Fibroblast of pulmonary artery (primary cell): ENCODE results near the gene THAP2.

Source experiments
- DNase-seq: peaks from one replicate; pipeline ENCODE4 v3.0.0-alpha.2; 2010; ENCODE audit warnings: low read depth
- H3K4me3 ChIP-seq: replicated peaks from 2 replicates; pipeline ENCODE4 v1.5.1; 2011; ENCODE audit warnings: low read depth, mild to moderate bottlenecking, control low read depth, low read length, moderate library complexity
- TF ChIP-seq, protein P1 (sequence below): IDR thresholded peaks from 2 replicates; pipeline ENCODE4 v1.5.1; 2011; ENCODE audit warnings: mild to moderate bottlenecking, control low read depth, low read length, inconsistent platforms; ENCODE audit errors: missing control alignments

THAP2 gene

GRCh38 chr12:71646512-71646911 is 17.6 kb upstream of the THAP2 start:
- no peak overlapping the region for H3K4me3 ChIP-seq
- TF ChIP-seq, protein P1, sequence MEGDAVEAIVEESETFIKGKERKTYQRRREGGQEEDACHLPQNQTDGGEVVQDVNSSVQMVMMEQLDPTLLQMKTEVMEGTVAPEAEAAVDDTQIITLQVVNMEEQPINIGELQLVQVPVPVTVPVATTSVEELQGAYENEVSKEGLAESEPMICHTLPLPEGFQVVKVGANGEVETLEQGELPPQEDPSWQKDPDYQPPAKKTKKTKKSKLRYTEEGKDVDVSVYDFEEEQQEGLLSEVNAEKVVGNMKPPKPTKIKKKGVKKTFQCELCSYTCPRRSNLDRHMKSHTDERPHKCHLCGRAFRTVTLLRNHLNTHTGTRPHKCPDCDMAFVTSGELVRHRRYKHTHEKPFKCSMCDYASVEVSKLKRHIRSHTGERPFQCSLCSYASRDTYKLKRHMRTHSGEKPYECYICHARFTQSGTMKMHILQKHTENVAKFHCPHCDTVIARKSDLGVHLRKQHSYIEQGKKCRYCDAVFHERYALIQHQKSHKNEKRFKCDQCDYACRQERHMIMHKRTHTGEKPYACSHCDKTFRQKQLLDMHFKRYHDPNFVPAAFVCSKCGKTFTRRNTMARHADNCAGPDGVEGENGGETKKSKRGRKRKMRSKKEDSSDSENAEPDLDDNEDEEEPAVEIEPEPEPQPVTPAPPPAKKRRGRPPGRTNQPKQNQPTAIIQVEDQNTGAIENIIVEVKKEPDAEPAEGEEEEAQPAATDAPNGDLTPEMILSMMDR: no peak
- DNase-seq: no peak

DNA sequence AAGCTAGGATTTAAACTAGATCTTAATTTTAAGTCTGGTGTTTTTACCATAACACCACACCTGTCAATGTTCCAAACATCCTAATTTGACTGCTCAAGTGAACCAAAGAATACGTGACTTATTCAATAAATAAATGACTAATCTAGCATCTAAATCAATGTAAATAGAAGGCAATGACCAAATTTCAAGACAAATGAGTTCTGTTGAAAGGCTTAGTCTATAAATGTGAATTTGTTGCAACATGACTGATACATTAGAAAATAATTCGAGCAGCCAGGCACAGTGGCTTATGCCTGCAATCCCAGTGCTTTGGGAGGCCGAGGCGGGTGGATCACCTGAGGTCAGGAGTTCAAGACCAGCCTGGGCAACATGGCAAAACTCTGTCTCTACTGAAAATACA is 15.6 kb upstream of the THAP2 start:
- TF ChIP-seq, protein P1: no peak
- no peak for DNase-seq
- no peak overlapping the region for H3K4me3 ChIP-seq

DNA sequence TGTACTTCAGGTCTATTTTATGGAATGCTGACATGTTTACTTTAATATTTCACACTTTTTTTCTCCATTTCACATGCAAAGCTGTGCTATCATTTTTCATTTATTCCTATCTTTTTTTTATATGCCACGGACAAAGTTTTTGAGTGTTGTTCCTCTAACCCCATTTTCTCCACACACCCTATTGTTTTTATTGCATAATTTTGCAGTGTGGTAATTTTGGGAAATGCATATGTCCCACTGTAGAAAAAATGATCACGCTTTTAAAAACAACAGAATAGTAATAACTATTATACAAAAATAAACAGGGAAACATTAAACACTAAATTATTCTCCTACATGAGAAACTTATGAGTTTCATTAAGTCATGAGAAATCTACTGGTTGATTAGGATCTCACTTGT is 14.7 kb upstream of the THAP2 start:
- DNase-seq: no peak
- TF ChIP-seq, protein P1: no peak
- H3K4me3 ChIP-seq: no peak overlapping the region

DNA sequence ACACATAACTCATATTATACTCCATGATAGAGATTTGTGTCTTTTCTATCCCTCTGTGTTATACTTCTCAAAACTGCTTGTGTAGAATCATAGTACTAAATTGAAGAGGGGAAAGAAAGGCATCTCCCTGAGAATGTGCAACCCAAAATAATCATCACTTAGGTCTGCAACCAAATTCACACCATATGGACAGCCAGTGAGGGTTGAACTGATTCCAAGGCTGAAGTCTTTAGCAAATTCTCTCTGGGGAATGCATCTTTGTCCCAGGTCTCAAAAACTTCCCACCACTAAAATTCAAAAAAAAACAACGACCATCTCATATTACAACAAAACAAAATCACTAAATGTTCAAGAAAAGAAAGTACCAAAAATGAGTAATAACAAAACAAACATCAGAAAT is 11.4 kb upstream of the THAP2 start:
- DNase-seq: no peak
- no peak overlapping the region for H3K4me3 ChIP-seq
- TF ChIP-seq, protein P1: no peak

DNA sequence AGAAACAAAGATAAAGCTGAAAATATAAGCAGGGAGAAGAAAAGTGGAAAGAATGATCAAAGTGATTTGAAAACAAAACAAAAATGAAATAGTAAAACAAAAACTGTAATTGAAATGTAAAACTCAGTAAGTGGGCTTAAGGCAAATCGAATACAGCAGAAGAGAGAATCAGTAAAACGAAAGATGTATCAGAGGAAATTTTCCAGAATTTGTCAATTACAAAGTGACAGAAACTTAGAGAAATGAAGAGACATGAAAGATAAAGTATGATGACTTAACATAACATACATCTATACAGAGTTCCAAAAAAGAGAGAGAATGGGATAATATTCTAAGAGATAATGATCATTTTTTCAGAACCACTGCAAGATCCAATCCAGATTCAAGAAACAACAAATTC is 11.0 kb upstream of the THAP2 start:
- no peak overlapping the region for H3K4me3 ChIP-seq
- TF ChIP-seq, protein P1: no peak
- DNase-seq: no peak

DNA sequence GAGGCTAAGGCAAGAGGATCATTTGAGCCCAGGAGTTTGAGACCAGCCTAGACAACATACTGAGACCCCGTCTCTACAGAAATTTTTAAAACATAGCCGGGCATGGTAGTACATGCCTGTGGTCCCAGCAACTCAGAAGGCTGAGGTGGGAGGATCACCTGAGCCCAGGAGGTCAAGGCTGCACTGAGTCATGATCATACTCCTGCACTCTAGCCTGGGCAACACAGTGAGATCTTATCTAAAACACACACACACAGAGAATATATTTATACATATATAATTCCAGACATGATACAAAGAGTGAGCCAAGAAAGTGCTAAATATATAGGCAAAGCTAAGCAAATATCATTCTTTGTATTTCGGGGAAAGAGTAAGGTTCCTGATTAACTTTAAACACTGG is 9.9 kb upstream of the THAP2 start:
- TF ChIP-seq, protein P1: no peak

DNA sequence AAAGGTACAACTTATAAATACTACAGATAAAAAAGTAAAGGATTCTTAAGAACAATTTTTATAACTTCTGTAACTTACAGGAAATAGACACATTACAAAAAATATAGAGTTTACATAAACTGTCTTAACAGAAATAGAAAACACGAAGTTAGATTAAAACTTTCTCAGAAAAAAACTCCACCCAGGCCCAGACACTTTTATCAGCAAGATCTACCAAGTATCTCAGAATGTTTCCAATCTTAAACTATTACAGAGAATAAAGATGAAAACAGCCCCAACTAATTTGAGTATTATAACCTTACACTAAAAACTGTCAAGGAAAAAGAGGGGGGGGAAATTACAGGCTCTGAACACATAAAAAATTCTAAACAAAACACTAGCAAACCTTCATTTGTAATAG is 8.6 kb upstream of the THAP2 start:
- TF ChIP-seq, protein P1: no peak

More for the DNA sequence above, 9.9 kb upstream of the THAP2 start:
- DNase-seq: no peak
- H3K4me3 ChIP-seq: no peak overlapping the region

More for the DNA sequence above, 8.6 kb upstream of the THAP2 start:
- no peak overlapping the region for H3K4me3 ChIP-seq
- no peak for DNase-seq
